Left ventricle myocardium superior (tissue), 1 donor: ENCODE results near the gene CACNA1D. TPM values are rescaled to one million over a fixed set of nuclear protein-coding genes. Genes with fewer than 3 reads are reported as not detected.

Experiments
- ATAC-seq: fragments of 200-7000 bp; cut with Tn5 transposase; one replicate; pipeline ENCODE4 v1.9.1; 2020; ENCODE audit warnings: mild to moderate bottlenecking, moderate library complexity
- DNase-seq: peaks from one replicate; pipeline ENCODE4 v3.0.0-alpha.2; 2020
- intact Hi-C: fragments of 100-400 bp; cut with micrococcal nuclease; formaldehyde crosslinking; loops from one replicate; pipeline ENCODE4 v1.11.0; 2022
- total RNA-seq: library from RNA; stranded (reverse); fragmentation: NEBNext Ultra II Directional; extraction: Animal tissue kit (Norgen Biotek cat#: 25700); gene quantifications from one replicate; pipeline ENCODE4 v1.2.1, GENCODE V29; 2021
- donor health status: DM: no; HTN: yes; CAD: no; lungs with severe emphysema.

Gene CACNA1D
- total RNA-seq, 1 donor from 2014 or later, result 1.0 TPM

- ATAC-seq, result peak; percentile 73
- intact Hi-C loops, result loop anchor here (5.0 kb wide), 1 partner anchor 389 kb away; no protein-coding TSS in a partner anchor
- DNase-seq, result no peak
Measured at GRCh38 chr3:53696401-53697172, 202.2 kb downstream of the CACNA1D start.

GRCh38 chr3:53700441-53700840 lies 206.0 kb downstream of the CACNA1D start:
- DNase-seq, result no peak
- intact Hi-C loops, result no loop called here
- ATAC-seq, result no peak

- ATAC-seq (no peak), DNase-seq (no peak)
- intact Hi-C loops, result no loop called here
Measured at GRCh38 chr3:53702776-53703530, 208.5 kb downstream of the CACNA1D start.

- ATAC-seq (no peak), DNase-seq (no peak)
- intact Hi-C loops, result no loop called here
Measured at GRCh38 chr3:53703630-53704362, 209.4 kb downstream of the CACNA1D start.

GRCh38 chr3:53704363-53704725 lies 209.9 kb downstream of the CACNA1D start:
- DNase-seq, result no peak
- intact Hi-C loops, result no loop called here

GRCh38 chr3:53705024-53705745 lies 210.8 kb downstream of the CACNA1D start:
- ATAC-seq, result no peak
- DNase-seq, result no peak
- intact Hi-C loops, result loop anchor here (5.0 kb wide), 1 partner anchor 403 kb away; no protein-coding TSS in a partner anchor

More at GRCh38 chr3:53704363-53704725, 209.9 kb downstream of the CACNA1D start:
- ATAC-seq, result peak; percentile 37

- intact Hi-C loops, result loop anchor here (5.0 kb wide), 1 partner anchor 403 kb away; no protein-coding TSS in a partner anchor
- DNase-seq (no peak), ATAC-seq (no peak)
Measured at GRCh38 chr3:53705774-53706173, 211.4 kb downstream of the CACNA1D start.

GRCh38 chr3:53707222-53707621 lies 212.8 kb downstream of the CACNA1D start:
- DNase-seq, result no peak
- peak; percentile 38 for ATAC-seq
- intact Hi-C loops, result loop anchor here (5.0 kb wide), 1 partner anchor 405 kb away; no protein-coding TSS in a partner anchor

- DNase-seq, result peak; percentile 53
Measured at GRCh38 chr3:53708001-53708621, 213.7 kb downstream of the CACNA1D start.

GRCh38 chr3:53709256-53709655 lies 214.8 kb downstream of the CACNA1D start:
- ATAC-seq (no peak), DNase-seq (no peak)
- intact Hi-C loops, result loop anchor here (5.0 kb wide), 1 partner anchor 407 kb away; no protein-coding TSS in a partner anchor

More at GRCh38 chr3:53708001-53708621, 213.7 kb downstream of the CACNA1D start:
- intact Hi-C loops, result loop anchor here (5.0 kb wide), 1 partner anchor 406 kb away; no protein-coding TSS in a partner anchor
- peak; percentile 50 for ATAC-seq

GRCh38 chr3:53709860-53710674 lies 215.7 kb downstream of the CACNA1D start:
- intact Hi-C loops, result loop anchor here (5.0 kb wide), 1 partner anchor 408 kb away; no protein-coding TSS in a partner anchor
- DNase-seq (peak; percentile 84), ATAC-seq (peak; percentile 68)

- peak; percentile 64 for DNase-seq
- ATAC-seq, result peak; percentile 81
- intact Hi-C loops, result no loop called here
Measured at GRCh38 chr3:53711387-53711786, 217.0 kb downstream of the CACNA1D start.

GRCh38 chr3:53712817-53713388 lies 218.5 kb downstream of the CACNA1D start:
- ATAC-seq, result no peak

GRCh38 chr3:53713626-53714025 lies 219.2 kb downstream of the CACNA1D start:
- intact Hi-C loops, result no loop called here
- DNase-seq (no peak), ATAC-seq (no peak)

More at GRCh38 chr3:53712817-53713388, 218.5 kb downstream of the CACNA1D start:
- intact Hi-C loops, result no loop called here
- no peak for DNase-seq

- intact Hi-C loops, result no loop called here
- ATAC-seq (no peak), DNase-seq (no peak)
Measured at GRCh38 chr3:53715815-53716483, 221.5 kb downstream of the CACNA1D start.

GRCh38 chr3:53716998-53717397 lies 222.6 kb downstream of the CACNA1D start:
- intact Hi-C loops, result no loop called here
- ATAC-seq (no peak), DNase-seq (no peak)
